GM21786 (cell line): ENCODE measurements around the gene TNFRSF18.
A peak's percentile ranks its signal among the peaks of the same experiment; 100 is the strongest.

Experiments used
- ATAC-seq: cut with Tn5 transposase; IDR thresholded peaks from one replicate; pipeline ENCODE4 v1.9.1; 2021; ENCODE audit not compliant: unreplicated experiment

The TNFRSF18 gene

GRCh38 chr1:1167398-1167821 is 39.0 kb downstream of the TNFRSF18 start:
- ATAC-seq, result no peak

GRCh38 chr1:1166642-1167397 is 39.6 kb downstream of the TNFRSF18 start:
- ATAC-seq, result no peak

GRCh38 chr1:1165900-1166421 is 40.4 kb downstream of the TNFRSF18 start:
- ATAC-seq, result no peak

GRCh38 chr1:1165485-1165884 is 40.9 kb downstream of the TNFRSF18 start:
- no peak for ATAC-seq

GRCh38 chr1:1164701-1165451 is 41.5 kb downstream of the TNFRSF18 start:
- ATAC-seq, result no peak

- ATAC-seq, result no peak
These were observed 42.1 kb downstream of the TNFRSF18 start for GRCh38 chr1:1164361-1164700.

GRCh38 chr1:1163538-1164070 is 42.8 kb downstream of the TNFRSF18 start:
- no peak for ATAC-seq

- ATAC-seq, result no peak
These were observed 43.5 kb downstream of the TNFRSF18 start for GRCh38 chr1:1162597-1163537.

- no peak for ATAC-seq
These were observed 44.7 kb downstream of the TNFRSF18 start for GRCh38 chr1:1161683-1162079.

- no peak for ATAC-seq
These were observed 45.2 kb downstream of the TNFRSF18 start for GRCh38 chr1:1161078-1161682.

- no peak for ATAC-seq
These were observed 46.0 kb downstream of the TNFRSF18 start for GRCh38 chr1:1160281-1160930.

- ATAC-seq, result peak; percentile 37
These were observed 48.3 kb downstream of the TNFRSF18 start for GRCh38 chr1:1157914-1158710.

- ATAC-seq, result peak; percentile 56
These were observed 48.9 kb downstream of the TNFRSF18 start for GRCh38 chr1:1157426-1157913.

- ATAC-seq, result no peak
These were observed 49.4 kb downstream of the TNFRSF18 start for GRCh38 chr1:1157033-1157365.

- ATAC-seq, result no peak
These were observed 50.0 kb downstream of the TNFRSF18 start for GRCh38 chr1:1156140-1157032.

GRCh38 chr1:1155258-1155657 is 51.1 kb downstream of the TNFRSF18 start:
- no peak for ATAC-seq

GRCh38 chr1:1153874-1154273 is 52.5 kb downstream of the TNFRSF18 start:
- ATAC-seq, result no peak
